ENCODE measurements around the gene FARP1.
"Not testable (repeated sequence)": the region's sequence is repeated elsewhere in the genome, so short reads cannot be mapped to it uniquely, and the experiment has no call there.

Gene FARP1

GRCh38 chr13:98206946-98207345, 64.1 kb downstream of the FARP1 start:
- DNase-seq, result no peak

DNA sequence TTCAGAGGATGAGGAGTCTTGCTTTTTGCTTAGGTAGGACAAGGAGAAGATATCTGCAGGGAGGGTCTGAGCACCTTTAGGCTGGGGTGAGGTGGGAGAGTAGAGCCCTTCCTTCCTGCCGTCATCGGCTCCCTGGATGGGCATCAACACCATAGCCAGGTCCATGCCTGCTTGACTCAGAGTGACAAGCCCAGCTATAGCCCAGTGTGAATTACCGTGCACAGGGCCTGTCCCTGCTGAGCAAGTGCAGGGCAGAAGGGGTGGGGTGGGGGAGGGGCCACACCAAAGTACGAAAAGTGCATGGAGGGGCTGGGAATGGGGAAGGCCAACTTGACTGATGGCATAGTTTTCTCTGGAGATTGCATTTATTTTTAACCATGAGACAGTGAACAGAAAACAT, 64.5 kb downstream of the FARP1 start:
- no peak for DNase-seq

DNA sequence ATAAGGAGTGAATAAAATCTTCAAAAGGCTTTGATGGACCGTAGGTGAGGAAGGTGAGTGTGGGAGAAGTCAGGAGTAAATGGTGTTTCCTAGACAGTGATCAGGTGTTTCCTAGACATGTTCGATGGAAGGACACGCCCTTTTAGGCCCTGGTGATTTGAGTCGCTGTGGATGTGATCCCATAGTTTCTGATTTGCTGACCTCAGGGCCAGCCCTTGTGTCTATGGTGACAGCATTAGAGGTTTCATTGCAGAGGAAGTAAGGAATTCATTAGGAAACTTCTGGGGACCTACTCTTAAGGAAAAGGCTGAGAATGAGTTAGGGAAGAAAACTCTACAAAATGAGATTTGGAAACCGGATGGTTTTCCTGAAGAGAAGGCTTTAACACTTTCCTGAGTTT, 65.7 kb downstream of the FARP1 start:
- DNase-seq, result no peak

DNA sequence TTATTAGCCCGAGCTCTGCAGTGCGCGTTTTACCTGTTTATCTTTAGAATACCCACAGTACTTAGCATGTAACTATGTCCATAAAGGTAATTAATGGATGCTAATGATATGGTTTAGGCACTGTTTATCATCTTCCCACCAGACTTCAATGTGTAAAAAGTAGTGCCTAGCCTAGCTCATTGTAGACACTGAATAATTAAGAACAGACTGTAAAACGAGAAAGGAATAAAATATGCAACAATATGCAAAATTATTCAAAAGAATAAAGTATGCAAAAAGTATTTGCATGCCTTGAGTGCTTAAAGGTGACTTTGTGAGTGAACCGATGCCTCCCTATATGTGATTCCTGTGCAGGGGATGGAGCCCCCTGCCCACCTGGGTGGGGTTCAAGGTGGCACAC, 69.9 kb downstream of the FARP1 start:
- no peak for DNase-seq

GRCh38 chr13:98213354-98213753, 70.5 kb downstream of the FARP1 start:
- DNase-seq, result no peak

DNA sequence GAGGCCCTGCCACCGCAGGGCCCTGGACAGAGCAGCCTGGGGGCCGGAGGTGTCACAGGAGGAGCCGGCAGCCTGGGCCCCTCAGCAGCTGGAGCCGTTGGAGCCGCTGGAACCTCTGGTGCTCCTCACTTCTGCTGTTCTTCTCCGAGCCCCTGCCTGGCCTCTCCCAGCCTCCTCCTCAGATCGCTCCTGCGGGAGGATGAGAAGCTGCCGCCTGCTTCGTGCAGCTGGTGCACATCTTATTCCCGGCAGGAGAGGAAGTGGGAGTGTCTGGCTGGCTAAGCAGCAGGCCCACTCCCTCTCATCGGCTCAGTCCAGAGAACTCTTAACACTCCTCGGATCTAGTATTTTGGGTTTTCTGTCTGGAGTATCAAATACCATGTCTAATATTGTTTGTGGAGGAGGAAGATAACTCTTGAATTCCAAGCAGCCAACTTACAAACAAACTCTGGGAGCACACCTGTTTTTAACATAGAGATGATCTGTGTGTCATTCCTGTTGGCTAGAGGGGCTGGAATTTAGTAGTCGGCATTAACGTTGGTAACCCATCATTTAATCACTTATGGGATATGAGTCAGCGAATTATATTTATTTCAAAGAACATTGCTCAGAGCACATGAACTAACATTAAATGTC, 71.2 kb downstream of the FARP1 start:
- no peak for DNase-seq

GRCh38 chr13:98214707-98215106, 71.8 kb downstream of the FARP1 start:
- DNase-seq, result no peak

GRCh38 chr13:98215508-98215907, 72.6 kb downstream of the FARP1 start:
- no peak for DNase-seq

DNA sequence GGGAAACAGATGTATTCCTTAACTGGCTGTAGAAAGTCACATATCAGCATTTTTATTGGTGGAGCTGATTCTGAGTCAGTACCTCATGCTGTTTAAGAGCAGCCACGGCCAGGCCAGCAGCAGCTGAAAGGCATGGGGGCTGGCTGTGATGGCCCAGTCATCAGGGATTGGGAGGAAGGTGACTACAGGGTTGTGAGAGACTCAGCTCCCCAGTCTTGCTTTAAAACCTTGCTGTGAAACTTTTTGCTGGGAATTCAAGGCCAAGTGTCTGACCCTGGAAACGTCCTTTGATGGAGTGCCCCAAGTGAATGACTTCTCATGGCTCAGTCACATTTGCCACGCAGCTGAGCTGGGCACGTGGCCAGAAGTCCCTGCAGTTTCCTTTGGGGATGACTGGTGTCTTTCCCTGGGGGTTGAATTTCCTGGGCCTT, 73.3 kb downstream of the FARP1 start:
- no peak for DNase-seq

- no peak for DNase-seq
These were observed 73.9 kb downstream of the FARP1 start for GRCh38 chr13:98216711-98217285.

DNA sequence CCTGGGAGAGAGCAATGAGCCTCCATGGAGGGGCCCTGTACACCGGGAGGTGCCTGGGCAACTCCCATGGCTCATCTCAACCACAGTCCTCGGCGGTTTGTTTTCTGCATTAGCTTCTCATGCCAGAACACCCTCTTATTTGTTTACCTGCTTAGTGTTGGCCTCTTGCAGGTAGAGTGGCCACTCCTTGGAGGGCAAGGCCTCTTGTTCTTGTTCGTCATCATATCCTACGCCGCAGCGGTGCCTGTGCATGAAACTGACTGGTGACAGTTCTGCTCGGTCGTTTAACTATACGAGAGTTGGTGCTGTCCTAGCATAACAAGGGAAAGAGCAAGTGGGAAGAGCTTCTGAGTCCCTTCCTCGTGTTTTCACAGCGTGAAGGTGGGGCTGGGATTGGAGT, 74.7 kb downstream of the FARP1 start:
- no peak for DNase-seq

DNA sequence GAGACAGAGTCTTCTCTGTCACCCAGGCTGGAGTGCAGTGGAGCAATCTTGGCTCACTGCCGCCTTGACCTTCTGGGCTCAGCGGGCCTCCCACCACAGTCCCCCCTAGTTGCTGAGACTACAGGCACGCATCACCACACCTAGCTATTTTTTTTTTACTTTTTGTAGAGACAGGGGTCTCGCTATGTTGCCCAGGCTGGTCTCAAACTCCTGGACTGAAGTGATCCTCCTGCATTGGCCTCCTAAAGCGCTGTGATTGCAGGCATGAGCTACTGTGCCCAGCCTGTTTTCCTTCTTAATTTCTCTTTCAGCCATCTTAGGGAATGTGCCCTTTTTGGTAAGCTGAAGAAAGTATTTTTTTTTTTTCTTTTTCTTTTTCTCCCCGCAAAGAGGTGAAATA, 76.8 kb downstream of the FARP1 start:
- DNase-seq, result no peak

DNA sequence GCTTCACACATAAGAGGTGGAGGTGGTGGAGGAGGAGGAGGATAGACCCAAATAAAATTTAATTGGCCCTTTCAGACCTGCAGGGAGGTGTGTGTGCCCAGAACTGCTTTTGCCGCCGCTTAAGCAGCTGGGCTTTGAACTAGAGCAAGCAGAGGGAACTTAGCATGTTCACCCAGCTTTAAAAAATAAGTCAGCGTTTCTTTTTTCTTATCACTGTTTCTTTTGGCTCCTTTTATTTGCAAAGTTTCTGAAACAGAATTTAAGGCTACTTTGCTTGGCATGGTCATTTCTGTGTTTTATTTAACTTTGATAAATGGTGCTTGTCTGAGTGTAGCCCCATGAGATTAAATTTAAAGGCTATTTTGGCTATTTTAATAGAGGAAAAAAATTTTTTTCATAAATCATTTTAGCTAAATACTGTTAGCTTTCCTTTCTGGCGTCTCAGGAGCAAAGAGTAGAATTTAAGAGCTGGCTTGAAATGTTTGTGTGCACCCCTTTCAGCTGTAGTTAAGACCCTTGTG, 77.4 kb downstream of the FARP1 start:
- no peak for DNase-seq

DNA sequence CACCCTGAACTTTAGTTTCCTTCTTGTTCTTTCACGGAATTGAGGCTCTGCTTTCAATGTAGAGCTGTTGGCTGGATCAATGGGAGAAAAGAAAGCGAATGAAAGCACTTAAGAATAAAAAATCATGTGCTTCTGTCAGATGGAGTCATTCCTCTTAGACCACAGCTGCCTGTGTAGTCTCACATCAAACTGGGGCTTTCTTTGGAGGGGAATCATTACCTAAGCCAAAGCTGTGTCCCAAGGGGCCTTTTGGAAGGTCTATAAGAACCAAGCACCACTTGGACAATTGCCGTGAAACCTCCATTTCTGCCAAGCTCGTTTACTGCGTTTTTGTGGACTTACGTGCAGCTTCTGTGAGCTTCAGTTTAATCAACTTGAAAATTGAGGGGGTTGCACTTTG, 78.3 kb downstream of the FARP1 start:
- DNase-seq, result no peak

- DNase-seq, result no peak
These were observed 79.2 kb downstream of the FARP1 start for GRCh38 chr13:98222081-98222554.

GRCh38 chr13:98222816-98223215, 79.9 kb downstream of the FARP1 start:
- DNase-seq, result no peak

DNA sequence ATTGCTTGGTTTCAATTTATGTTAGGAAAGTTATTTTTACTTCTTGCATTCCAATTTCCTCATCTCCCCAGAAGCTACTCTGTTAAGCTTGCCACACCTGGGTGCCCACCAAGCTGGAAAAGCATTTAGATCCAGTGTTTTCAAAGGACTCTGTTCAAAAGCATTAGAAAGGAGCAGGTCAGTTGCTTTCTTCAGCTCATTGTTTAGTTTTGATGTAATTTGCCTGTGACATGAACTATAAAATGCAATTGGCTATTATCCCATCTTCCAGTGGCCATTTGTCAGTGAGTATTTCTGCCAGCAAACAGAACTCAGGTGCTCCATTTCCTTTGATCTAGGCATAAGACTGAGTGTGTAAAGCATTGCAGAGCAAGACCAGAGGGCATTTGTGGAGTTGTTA, 80.8 kb downstream of the FARP1 start:
- DNase-seq, result no peak

DNA sequence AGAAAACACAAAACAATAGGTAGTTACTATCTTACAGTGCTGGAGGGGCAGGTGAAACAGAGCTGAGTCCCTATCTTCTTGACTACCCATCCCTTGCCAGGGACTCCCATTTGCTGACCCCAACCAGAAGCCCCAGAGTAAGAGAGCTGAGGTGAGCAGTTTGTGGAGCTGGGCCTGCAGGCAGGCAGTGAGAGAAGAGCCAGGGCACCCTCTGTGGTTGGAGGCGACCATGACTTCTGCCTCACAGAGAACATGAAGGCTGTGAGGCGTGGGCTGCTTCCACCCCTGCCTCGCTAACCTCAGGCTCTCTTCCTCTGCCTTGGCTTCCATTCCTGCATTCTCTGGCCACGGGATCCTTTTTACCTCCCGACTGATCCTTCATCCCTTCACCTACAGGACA, 81.7 kb downstream of the FARP1 start:
- no peak for DNase-seq

DNA sequence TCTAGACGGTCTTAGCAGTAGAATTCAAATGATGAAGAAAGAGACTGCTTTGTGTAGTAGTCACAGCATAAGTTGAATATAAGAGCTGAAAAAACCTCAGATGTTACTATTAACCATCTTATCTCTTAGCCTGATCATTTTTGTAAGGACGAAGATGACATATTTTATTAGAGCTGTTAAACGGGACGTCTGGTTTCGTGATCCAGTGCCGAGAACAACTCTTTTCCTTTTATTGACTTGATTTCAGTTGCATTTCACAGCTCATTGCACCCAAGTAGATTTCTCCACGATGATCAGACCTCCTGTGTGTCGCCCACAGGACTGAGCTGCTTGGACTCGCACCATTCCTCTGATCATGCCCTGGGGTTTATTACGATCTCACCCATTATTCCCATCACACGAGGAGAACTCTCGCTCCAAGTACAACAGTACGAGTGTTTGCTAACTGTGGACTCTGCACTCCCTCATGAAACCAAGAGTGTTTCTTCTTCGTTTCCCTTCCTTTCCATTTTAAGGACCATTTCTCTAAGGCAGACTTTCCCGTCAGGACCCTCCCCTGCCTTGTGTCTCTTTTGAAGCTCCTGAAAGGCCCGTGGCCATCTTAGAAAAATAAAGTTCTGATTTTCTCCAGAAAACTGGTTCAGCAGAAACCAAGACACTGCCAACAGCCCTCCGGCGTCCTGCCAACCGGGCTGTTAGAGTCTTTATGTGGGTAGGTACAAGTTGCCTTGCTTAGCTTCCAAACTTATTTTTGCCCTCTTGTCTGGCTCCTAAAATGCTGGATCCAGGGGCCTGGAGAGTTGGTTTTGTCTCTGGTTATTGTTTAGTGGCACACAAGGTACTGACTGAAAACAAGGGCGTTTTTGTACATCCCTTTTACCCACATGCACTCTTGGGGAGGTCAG, 82.4 kb downstream of the FARP1 start:
- DNase-seq, result no peak

- no peak for DNase-seq
These were observed 83.6 kb downstream of the FARP1 start for GRCh38 chr13:98226496-98226895.

DNA sequence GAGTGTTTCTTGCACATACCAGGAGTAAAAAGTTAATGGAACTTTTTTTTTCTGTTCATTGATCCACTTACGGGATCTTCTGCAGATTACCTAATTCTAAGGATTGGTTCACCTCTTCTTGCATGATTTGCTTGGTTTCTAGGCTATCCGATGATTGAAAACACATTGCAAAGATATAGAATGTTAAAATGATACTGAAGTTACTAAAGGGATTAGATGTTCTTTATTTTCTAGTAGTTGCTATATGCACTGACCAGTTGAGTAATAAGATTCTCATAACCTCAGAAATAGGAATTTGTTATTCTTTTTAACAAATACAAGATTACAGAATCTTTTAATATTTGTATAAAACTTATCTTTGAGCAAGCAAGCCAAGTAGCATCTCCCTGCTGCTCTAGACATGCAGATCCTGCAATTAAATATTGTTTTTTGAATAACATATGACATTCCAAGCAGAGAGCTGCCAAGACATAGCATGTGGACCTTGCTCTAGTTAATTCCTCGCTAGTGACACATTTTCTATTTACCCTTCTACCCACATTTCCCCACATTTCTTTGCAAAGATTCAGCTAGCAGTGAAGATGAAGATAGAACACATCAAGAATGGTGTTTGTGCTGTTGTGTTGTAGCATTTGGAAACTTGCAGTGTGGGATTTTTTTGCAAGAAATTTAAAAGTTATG, 85.9 kb downstream of the FARP1 start:
- DNase-seq, result no peak

DNA sequence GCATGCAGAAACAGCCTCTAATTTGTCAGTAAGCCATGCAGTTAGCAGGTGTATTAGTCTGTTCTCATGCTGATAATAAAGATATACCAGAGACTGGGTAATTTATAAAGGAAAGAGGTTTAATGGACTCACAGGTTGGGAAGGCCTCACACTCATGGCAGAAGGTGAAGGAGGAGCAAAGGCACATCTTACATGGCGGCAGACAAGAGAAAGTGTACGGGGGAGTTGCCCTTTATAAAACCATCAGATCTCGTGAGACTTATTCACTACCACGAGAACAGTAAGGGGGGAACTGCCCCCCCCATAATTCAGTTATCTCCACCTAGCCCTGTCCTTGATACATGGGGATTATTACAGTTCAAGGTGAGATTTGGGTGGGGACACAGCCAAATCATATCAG, 87.9 kb downstream of the FARP1 start:
- DNase-seq, result not testable (repeated sequence)

- DNase-seq, result no peak
These were observed 89.6 kb downstream of the FARP1 start for GRCh38 chr13:98232456-98232855.
